ENCODE results near the gene DOK5. TPM values are rescaled to one million over a fixed set of nuclear protein-coding genes. Genes with fewer than 3 reads are reported as not detected.

DOK5 gene
- total RNA-seq, 1 donor = 14.1 TPM

GRCh38 chr20:54645445-54646155 lies 170.2 kb downstream of the DOK5 start:
- no peak for DNase-seq (ENCODE audit: insufficient read length, low spot score, missing footprints)
- Histone ChIP-seq H3K9me3 (ENCODE audit: low read depth, low read length) (no peaks in the 10 kb centered on the region), H2AFZ (ENCODE audit: low read length) (no peak overlapping the region), H3K27ac (ENCODE audit: low read depth, low read length) (no peak overlapping the region), H3K4me2 (ENCODE audit: insufficient read depth, low read length) (no peak overlapping the region), H3K4me3 (ENCODE audit: insufficient read depth, low read length) (no peak overlapping the region), H3K36me3 (ENCODE audit: insufficient read depth, low read length) (no peaks in the 10 kb centered on the region), H3K79me2 (ENCODE audit: insufficient read depth, low read length) (no peaks in the 10 kb centered on the region), H3K4me1 (ENCODE audit: insufficient read depth, low read length) (peaks cover 24% of the 10 kb centered on the region), H3K27me3 (ENCODE audit: insufficient read depth, low read length) (no peaks in the 10 kb centered on the region), H4K20me1 (ENCODE audit: insufficient read depth, low read length) (no peaks in the 10 kb centered on the region)
- no peak for TF ChIP-seq CTCF (IDR thresholded peaks at IDR 0.05; ENCODE audit: extremely low read depth, low read depth, low read length)

- Histone ChIP-seq H3K4me3 (ENCODE audit: insufficient read depth, low read length) (no peak overlapping the region), H4K20me1 (ENCODE audit: insufficient read depth, low read length) (no peaks in the 10 kb centered on the region), H3K79me2 (ENCODE audit: insufficient read depth, low read length) (no peaks in the 10 kb centered on the region), H3K9me3 (ENCODE audit: low read depth, low read length) (no peaks in the 10 kb centered on the region), H3K4me2 (ENCODE audit: insufficient read depth, low read length) (no peak overlapping the region), H3K27ac (ENCODE audit: low read depth, low read length) (no peak overlapping the region), H2AFZ (ENCODE audit: low read length) (no peak overlapping the region), H3K4me1 (ENCODE audit: insufficient read depth, low read length) (peaks cover 24% of the 10 kb centered on the region), H3K27me3 (ENCODE audit: insufficient read depth, low read length) (no peaks in the 10 kb centered on the region), H3K36me3 (ENCODE audit: insufficient read depth, low read length) (no peaks in the 10 kb centered on the region)
- no peak for TF ChIP-seq CTCF (IDR thresholded peaks at IDR 0.05; ENCODE audit: extremely low read depth, low read depth, low read length)
- no peak for DNase-seq (ENCODE audit: insufficient read length, low spot score, missing footprints)
Observed at GRCh38 chr20:54646156-54646517, 170.7 kb downstream of the DOK5 start.

- Histone ChIP-seq H3K27ac (ENCODE audit: low read depth, low read length) (no peak overlapping the region), H3K4me1 (ENCODE audit: insufficient read depth, low read length) (peaks cover 16% of the 10 kb centered on the region), H2AFZ (ENCODE audit: low read length) (no peak overlapping the region), H3K36me3 (ENCODE audit: insufficient read depth, low read length) (no peaks in the 10 kb centered on the region), H3K27me3 (ENCODE audit: insufficient read depth, low read length) (no peaks in the 10 kb centered on the region), H3K79me2 (ENCODE audit: insufficient read depth, low read length) (no peaks in the 10 kb centered on the region), H4K20me1 (ENCODE audit: insufficient read depth, low read length) (no peaks in the 10 kb centered on the region), H3K4me2 (ENCODE audit: insufficient read depth, low read length) (no peak overlapping the region), H3K9me3 (ENCODE audit: low read depth, low read length) (no peaks in the 10 kb centered on the region), H3K4me3 (ENCODE audit: insufficient read depth, low read length) (no peak overlapping the region)
- TF ChIP-seq CTCF (IDR thresholded peaks at IDR 0.05; ENCODE audit: extremely low read depth, low read depth, low read length) = no peak
- DNase-seq (ENCODE audit: insufficient read length, low spot score, missing footprints) = no peak
Observed at GRCh38 chr20:54648421-54649142, 173.2 kb downstream of the DOK5 start.

DNA sequence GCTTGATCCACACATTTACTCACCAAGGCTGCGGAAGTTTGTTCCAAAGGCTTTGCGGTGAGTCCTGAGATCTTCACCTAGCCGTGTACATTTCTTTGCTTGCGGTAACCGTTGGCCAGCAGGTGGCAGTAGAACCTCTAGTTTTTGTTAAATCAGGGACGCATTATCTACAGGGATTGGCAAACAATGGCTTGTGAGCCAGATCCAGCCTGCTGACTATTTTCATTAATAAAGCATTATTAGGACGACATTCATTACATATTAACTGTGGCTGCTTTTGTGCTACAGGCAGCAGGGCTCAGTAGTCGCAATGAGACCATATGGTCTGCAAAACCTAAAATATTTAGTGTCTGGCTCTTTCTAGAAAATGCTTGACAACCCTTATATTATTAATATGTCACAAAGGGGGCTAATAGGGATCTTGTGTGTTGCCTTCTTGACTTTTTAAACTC lies 174.1 kb downstream of the DOK5 start:
- peak overlapping the region; percentile 11 for H3K4me2 ChIP-seq (ENCODE audit: insufficient read depth, low read length)
- no peaks in the 10 kb centered on the region for H3K27me3 ChIP-seq (ENCODE audit: insufficient read depth, low read length)
- no peaks in the 10 kb centered on the region for H3K9me3 ChIP-seq (ENCODE audit: low read depth, low read length)
- no peaks in the 10 kb centered on the region for H3K36me3 ChIP-seq (ENCODE audit: insufficient read depth, low read length)
- TF ChIP-seq CTCF (IDR thresholded peaks at IDR 0.05; ENCODE audit: extremely low read depth, low read depth, low read length) = peak; percentile 90
- H3K4me1 ChIP-seq (ENCODE audit: insufficient read depth, low read length) = peaks cover 12% of the 10 kb centered on the region
- H3K27ac ChIP-seq (ENCODE audit: low read depth, low read length) = peak overlapping the region; percentile 12
- DNase-seq (ENCODE audit: insufficient read length, low spot score, missing footprints) = no peak
- H4K20me1 ChIP-seq (ENCODE audit: insufficient read depth, low read length) = no peaks in the 10 kb centered on the region
- no peaks in the 10 kb centered on the region for H3K79me2 ChIP-seq (ENCODE audit: insufficient read depth, low read length)
- no peak overlapping the region for H3K4me3 ChIP-seq (ENCODE audit: insufficient read depth, low read length)
- no peak overlapping the region for H2AFZ ChIP-seq (ENCODE audit: low read length)

Measured in osteoblast (primary cell).